ENCODE results near the gene GPC5.

GRCh38 chr13:91836553-91836952 lies 438.1 kb downstream of the GPC5 start:
- TF ChIP-seq USF2 (IDR thresholded peaks at IDR 0.05; ENCODE audit: low read depth, low read length) = no peak
- no peak for TF ChIP-seq USF2 (CRISPR knock-in tag; IDR thresholded peaks at IDR 0.05; ENCODE audit: borderline replicate concordance)
- TF ChIP-seq CTCF (CRISPR knock-in tag; IDR thresholded peaks at IDR 0.05) = no peak
- no peak for TF ChIP-seq ZNF550 (CRISPR knock-in tag; IDR thresholded peaks at IDR 0.05; ENCODE audit: borderline replicate concordance)
- TF ChIP-seq PRDM4 (CRISPR knock-in tag; IDR thresholded peaks at IDR 0.05; ENCODE audit: borderline replicate concordance) = no peak
- no peak for TF ChIP-seq HCFC1 (IDR thresholded peaks at IDR 0.05; ENCODE audit: low read depth, low read length)

Data from HepG2 (cell line).